ENCODE data around the gene DIAPH1. TPM values are rescaled to one million over a fixed set of nuclear protein-coding genes. Genes with fewer than 3 reads are reported as not detected.

Gene DIAPH1
- total RNA-seq, 1 experiment from 2014 or later = 117 TPM

DNA sequence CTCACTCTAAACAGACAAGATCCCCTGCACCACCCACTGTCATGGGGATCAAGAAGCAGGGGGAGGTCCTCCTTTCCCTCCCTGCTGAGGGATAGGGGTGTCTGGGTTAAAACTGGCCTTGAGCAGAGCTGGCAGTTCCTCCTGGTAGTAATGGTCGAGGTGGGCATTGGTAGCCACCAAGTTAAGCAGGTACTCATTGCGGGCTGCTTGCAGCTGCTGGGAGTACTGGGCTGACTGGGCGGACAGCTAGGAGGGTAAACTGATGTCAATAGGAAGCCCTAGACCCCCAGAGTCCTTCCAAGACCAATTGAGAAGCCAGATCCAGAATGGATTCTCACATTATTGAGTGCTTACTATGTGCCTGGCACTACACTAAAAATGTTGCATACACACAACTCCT lies 29.1 kb upstream of the DIAPH1 start:
- no peak overlapping the region for H4K5ac ChIP-seq (ENCODE audit: insufficient read length, low read depth, low read length)
- H2BK20ac ChIP-seq (ENCODE audit: low read depth, low read length, poor library complexity, severe bottlenecking) = no peak overlapping the region
- no peaks in the 10 kb centered on the region for H3K79me2 ChIP-seq (ENCODE audit: insufficient read depth, low read length)
- H3K79me1 ChIP-seq (ENCODE audit: insufficient read depth, low read depth, low read length, poor library complexity, severe bottlenecking) = no peaks in the 10 kb centered on the region
- Mint-ChIP-seq H3K4me1 (peaks cover 19 to 23% of the 10 kb centered on the region in 2 experiments), H3K27ac (no peak overlapping the region; a peak in 1 of 7 replicates), H3K27me3 (ENCODE audit: low read depth) (peaks cover 7% of the 10 kb centered on the region; the same call in 1 of the 2 replicates), H3K9me3 (no peaks in the 10 kb centered on the region), H3K4me3 (no peak overlapping the region), H3K36me3 (ENCODE audit: insufficient read depth in 1 of 3, low read depth in 3 of 3) (peaks cover 12 to 32% (median 25%) of the 10 kb centered on the region in 3 experiments; a peak in 6 of 7 replicates)
- H3T11ph ChIP-seq (ENCODE audit: low read length) = no peak overlapping the region
- H4K91ac ChIP-seq (ENCODE audit: insufficient read length, low read depth, low read length) = no peak overlapping the region
- no peak overlapping the region for H3K18ac ChIP-seq (ENCODE audit: insufficient read length, low read depth, low read length)
- no peak overlapping the region for H3K56ac ChIP-seq (ENCODE audit: insufficient read length, low read depth, low read length)
- no peak overlapping the region for H3K27ac ChIP-seq (ENCODE audit: insufficient read length, low read depth, low read length)
- H3K4me2 ChIP-seq (ENCODE audit: insufficient read depth, insufficient read length, low read length) = no peak overlapping the region
- H3K4ac ChIP-seq (ENCODE audit: low read depth, low read length) = no peak overlapping the region
- H3K9ac ChIP-seq (ENCODE audit: extremely low read depth, insufficient read length, low read length) = no peak overlapping the region
- H2AK5ac ChIP-seq (ENCODE audit: insufficient read length, low read length) = no peak overlapping the region
- no peak for TF ChIP-seq CTCF (conservative IDR thresholded peaks at IDR 0.05)
- H3K23me2 ChIP-seq (ENCODE audit: insufficient read length, low read depth, low read length, poor library complexity, severe bottlenecking) = peaks cover 8% of the 10 kb centered on the region
- no peaks in the 10 kb centered on the region for H3K9me3 ChIP-seq (ENCODE audit: control insufficient read depth, low read depth, low read length)
- no peak for DNase-seq
- H4K8ac ChIP-seq (replicated peaks; ENCODE audit: insufficient read length, low read depth, low read length) = no peak overlapping the region
- no peak overlapping the region for H3K23ac ChIP-seq (ENCODE audit: insufficient read length, low read depth, low read length)
- H3K14ac ChIP-seq (ENCODE audit: insufficient read depth, low read length) = no peak overlapping the region
- H2AFZ ChIP-seq (ENCODE audit: low read length) = no peak overlapping the region
- no peaks in the 10 kb centered on the region for H4K20me1 ChIP-seq (ENCODE audit: control insufficient read depth, insufficient read depth, insufficient read length)
- no peaks in the 10 kb centered on the region; the same call in 1 of the 2 replicates for H3K4me1 ChIP-seq (ENCODE audit: insufficient read depth, low read length)
- H2BK5ac ChIP-seq (ENCODE audit: insufficient read length, low read length) = no peak overlapping the region
- H3K27me3 ChIP-seq (ENCODE audit: insufficient read depth, low read length) = no peaks in the 10 kb centered on the region
- H2BK120ac ChIP-seq (ENCODE audit: low read depth, low read length, poor library complexity, severe bottlenecking) = no peak overlapping the region
- no peak overlapping the region for H2BK12ac ChIP-seq (ENCODE audit: insufficient read length, low read depth, low read length)
- H2BK15ac ChIP-seq (ENCODE audit: low read depth, low read length) = no peak overlapping the region
- no CpG with 5 or more reads among the region's 3 CpGs for WGBS (ENCODE audit: extremely low coverage, insufficient read length, low lambda C conversion rate)

Measured in H9 (cell line).